ENCODE results near the gene EPHB6. TPM values are rescaled to one million over a fixed set of nuclear protein-coding genes. Genes with fewer than 3 reads are reported as not detected.

The EPHB6 gene
- total and polyA plus RNA-seq, 10 of the 15 experiments (the other 5 are each of a cell fraction or from before 2014, with no cell fraction given), result 0.06 to 1.3 (median 0.37) TPM; not detected in 2

DNA sequence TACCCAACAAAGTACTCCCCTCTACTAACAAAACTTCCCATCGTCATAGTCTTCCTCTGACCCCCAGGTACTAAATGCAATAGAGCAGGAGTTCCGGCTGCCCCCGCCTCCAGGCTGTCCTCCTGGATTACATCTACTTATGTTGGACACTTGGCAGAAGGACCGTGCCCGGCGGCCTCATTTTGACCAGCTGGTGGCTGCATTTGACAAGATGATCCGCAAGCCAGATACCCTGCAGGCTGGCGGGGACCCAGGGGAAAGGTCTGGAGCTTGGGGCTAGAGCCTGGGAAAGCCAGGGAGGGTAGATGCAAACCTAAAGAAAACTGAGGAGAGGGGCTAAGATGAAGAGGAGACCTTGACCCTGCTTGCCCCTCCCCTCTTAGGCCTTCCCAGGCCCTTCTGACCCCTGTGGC, 15.3 kb downstream of the EPHB6 start:
- Histone ChIP-seq H3K4me1 (ENCODE audit: control insufficient read depth, insufficient read depth, low read length) (no peaks in the 10 kb centered on the region), H3K36me3 (ENCODE audit: control insufficient read depth in 2 of 2, insufficient read depth in 2 of 2, low read length in 1 of 2) (no peaks in the 10 kb centered on the region), H2AFZ (ENCODE audit: control insufficient read depth, low read depth, low read length) (no peak overlapping the region), H3K79me2 (ENCODE audit: control insufficient read depth, insufficient read depth, low read length) (no peaks in the 10 kb centered on the region), H4K20me1 (ENCODE audit: control insufficient read depth, insufficient read depth) (no peaks in the 10 kb centered on the region), H3K27ac (ENCODE audit: control insufficient read depth, insufficient read depth) (no peak overlapping the region), H3K4me3 (no peak overlapping the region), H3K27me3 (replicated peaks in 1 of 2; ENCODE audit: control insufficient read depth in 2 of 2, insufficient read depth in 2 of 2, low read length in 1 of 2) (no peaks in the 10 kb centered on the region), H3K4me2 (ENCODE audit: control insufficient read depth, insufficient read depth) (no peak overlapping the region), H3K9me3 (replicated peaks; ENCODE audit: control insufficient read depth, insufficient read depth, low read length) (no peaks in the 10 kb centered on the region; the same call in 2 of the 3 replicates), H3K9ac (ENCODE audit: control insufficient read depth, insufficient read depth, low read length) (no peak overlapping the region)
- SMC1A ChIA-PET (ENCODE audit: uncharacterized antibody, unreplicated experiment), result no interaction called here
- BruUV-seq (replicated peaks), result no TSS peak
- TF ChIP-seq CBX5 (IDR thresholded peaks at IDR 0.05; ENCODE audit: low read depth) (no peak), BCL3 (IDR thresholded peaks at IDR 0.05; ENCODE audit: borderline replicate concordance, insufficient read depth, low read depth, low read length, poor library complexity, severe bottlenecking) (no peak), PAX5 (IDR thresholded peaks at IDR 0.05; ENCODE audit: borderline replicate concordance, low read depth, low read length) (no peak), SREBF2 (IDR thresholded peaks at IDR 0.05; ENCODE audit: low read length) (no peak), ESRRA (IDR thresholded peaks at IDR 0.05; ENCODE audit: low read length) (no peak), ZZZ3 (IDR thresholded peaks at IDR 0.05; ENCODE audit: control insufficient read depth, insufficient read length, low read depth) (no peak), BMI1 (IDR thresholded peaks at IDR 0.05; ENCODE audit: borderline replicate concordance) (no peak), HDAC6 (IDR thresholded peaks at IDR 0.05; ENCODE audit: unreplicated experiment) (no peak), HDGF (IDR thresholded peaks at IDR 0.05) (no peak), SP1 (IDR thresholded peaks at IDR 0.05; ENCODE audit: low read depth, low read length) (no peak), SMAD1 (IDR thresholded peaks at IDR 0.05; ENCODE audit: low read depth, partially characterized antibody) (no peak)
- TF ChIP-seq, protein P1, sequence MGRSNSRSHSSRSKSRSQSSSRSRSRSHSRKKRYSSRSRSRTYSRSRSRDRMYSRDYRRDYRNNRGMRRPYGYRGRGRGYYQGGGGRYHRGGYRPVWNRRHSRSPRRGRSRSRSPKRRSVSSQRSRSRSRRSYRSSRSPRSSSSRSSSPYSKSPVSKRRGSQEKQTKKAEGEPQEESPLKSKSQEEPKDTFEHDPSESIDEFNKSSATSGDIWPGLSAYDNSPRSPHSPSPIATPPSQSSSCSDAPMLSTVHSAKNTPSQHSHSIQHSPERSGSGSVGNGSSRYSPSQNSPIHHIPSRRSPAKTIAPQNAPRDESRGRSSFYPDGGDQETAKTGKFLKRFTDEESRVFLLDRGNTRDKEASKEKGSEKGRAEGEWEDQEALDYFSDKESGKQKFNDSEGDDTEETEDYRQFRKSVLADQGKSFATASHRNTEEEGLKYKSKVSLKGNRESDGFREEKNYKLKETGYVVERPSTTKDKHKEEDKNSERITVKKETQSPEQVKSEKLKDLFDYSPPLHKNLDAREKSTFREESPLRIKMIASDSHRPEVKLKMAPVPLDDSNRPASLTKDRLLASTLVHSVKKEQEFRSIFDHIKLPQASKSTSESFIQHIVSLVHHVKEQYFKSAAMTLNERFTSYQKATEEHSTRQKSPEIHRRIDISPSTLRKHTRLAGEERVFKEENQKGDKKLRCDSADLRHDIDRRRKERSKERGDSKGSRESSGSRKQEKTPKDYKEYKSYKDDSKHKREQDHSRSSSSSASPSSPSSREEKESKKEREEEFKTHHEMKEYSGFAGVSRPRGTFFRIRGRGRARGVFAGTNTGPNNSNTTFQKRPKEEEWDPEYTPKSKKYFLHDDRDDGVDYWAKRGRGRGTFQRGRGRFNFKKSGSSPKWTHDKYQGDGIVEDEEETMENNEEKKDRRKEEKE (IDR thresholded peaks at IDR 0.05), result no peak
- CTCF ChIA-PET, result interaction anchor here (1.0 to 2.1 kb wide), 3 partner anchors 10 to 238 kb away, joined by 3 to 12 read pairs (median 3); no protein-coding TSS in a partner anchor
- intact Hi-C loops (cut with micrococcal nuclease; ENCODE audit: unreplicated experiment), result no loop called here
- DNase-seq (ENCODE audit: low read depth, low spot score), result no peak
- in situ Hi-C loops (cut with MboI), result loop anchor here (5.0 to 10.0 kb wide), 2 partner anchors 132 to 345 kb away; no protein-coding TSS in a partner anchor
- FAIRE-seq, result no peak
- 43% methylated on average over 8 of the region's 8 CpGs for WGBS (ENCODE audit: insufficient coverage, insufficient replicate concordance, low lambda C conversion rate, missing lambda C conversion rate)
- RAD21 ChIA-PET (ENCODE audit: unreplicated experiment), result no interaction called here
- POLR2A ChIA-PET, result no interaction called here
- no peak for ATAC-seq
